Vagina (tissue), 2 donors: ENCODE results near the gene MAN1C1. TPM values are rescaled to one million over a fixed set of nuclear protein-coding genes. Genes with fewer than 3 reads are reported as not detected.

ENCODE experiments used
- DNase-seq, 2 donors: peaks; one replicate each; pipeline ENCODE4 v3.0.0-alpha.2; 2017; ENCODE audit errors: extremely low spot score in 2 of 2
- H3K27ac ChIP-seq: fragments of 200-600 bp; sonication (generic); one replicate; pipeline ENCODE4 v1.5.1; 2019
- H3K27me3 ChIP-seq: fragments of 200-600 bp; sonication (generic); one replicate; pipeline ENCODE4 v1.5.1; 2019
- H3K36me3 ChIP-seq, 2 donors: fragments of 200-600 bp; sonication (generic); one replicate each; pipeline ENCODE4 v1.5.1; 2017 to 2019
- H3K4me1 ChIP-seq: fragments of 200-600 bp; sonication (generic); one replicate; pipeline ENCODE4 v1.5.1; 2019
- H3K4me3 ChIP-seq, 2 donors: fragments of 200-600 bp; sonication (generic); 1 replicate in 1 of 2; 2 replicates in 1 of 2; pipeline ENCODE4 v1.5.1; 2016 to 2019
- H3K9me3 ChIP-seq: fragments of 200-600 bp; sonication (generic); one replicate; pipeline ENCODE4 v1.5.1; 2019
- CTCF ChIP-seq, 3 experiments: fragments of 450-650 bp in 2 of 3; fragments of 200-600 bp in 1 of 3; sonication (generic) in 1 of 3; IDR thresholded peaks; one replicate each; pipeline ENCODE4 v1.5.1; 2017 to 2019; ENCODE audit warnings: antibody characterized with exemption in 3 of 3, mild to moderate bottlenecking in 2 of 3, moderate library complexity in 2 of 3
- POLR2A ChIP-seq, 2 donors: fragments of 450-650 bp; IDR thresholded peaks; one replicate each; pipeline ENCODE4 v1.6.1; 2017; ENCODE audit warnings: antibody characterized with exemption in 2 of 2, mild to moderate bottlenecking in 2 of 2, moderate library complexity in 2 of 2
- POLR2AphosphoS5 ChIP-seq, 2 donors: sonication (generic); formaldehyde crosslinking; IDR thresholded peaks; one replicate each; pipeline ENCODE4 v1.9.0; 2017; ENCODE audit warnings: antibody characterized with exemption in 2 of 2, mild to moderate bottlenecking in 2 of 2, low read depth in 1 of 2; ENCODE audit not compliant: insufficient read depth in 1 of 2
- intact Hi-C: fragments of 100-400 bp; cut with DNase I; formaldehyde crosslinking; loops from one replicate; pipeline ENCODE4 v1.15.1; 2023
- total RNA-seq: library from RNA; depleted of rRNA; stranded (reverse); fragments of >200 nt; gene quantifications from one replicate; pipeline ENCODE4 v1.2.3, GENCODE V29; 2016

The MAN1C1 gene
- total RNA-seq, 1 donor from 2014 or later: 31.4 TPM

- no peaks in the 10 kb centered on the region for H3K9me3 ChIP-seq
- intact Hi-C loops: no loop called here
- TF ChIP-seq CTCF (IDR thresholded peaks at IDR 0.05): no peak
- no peak for TF ChIP-seq POLR2A (IDR thresholded peaks at IDR 0.05)
- TF ChIP-seq POLR2AphosphoS5 (IDR thresholded peaks at IDR 0.05; ENCODE audit: insufficient read depth in 1 of 2, low read depth in 1 of 2): no peak
Observed at GRCh38 chr1:25703671-25704266, 87.2 kb downstream of the MAN1C1 start.

GRCh38 chr1:25704267-25704691, 87.7 kb downstream of the MAN1C1 start:
- Histone ChIP-seq H3K27ac (peak overlapping the region; percentile 29), H3K36me3 (no peaks in the 10 kb centered on the region), H3K9me3 (no peaks in the 10 kb centered on the region), H3K27me3 (no peaks in the 10 kb centered on the region), H3K4me1 (peaks cover 98% of the 10 kb centered on the region), H3K4me3 (no peak overlapping the region)
- TF ChIP-seq POLR2A (IDR thresholded peaks at IDR 0.05): no peak
- no peak for TF ChIP-seq CTCF (IDR thresholded peaks at IDR 0.05)
- no peak for TF ChIP-seq POLR2AphosphoS5 (IDR thresholded peaks at IDR 0.05; ENCODE audit: insufficient read depth in 1 of 2, low read depth in 1 of 2)
- intact Hi-C loops: no loop called here
- DNase-seq: no peak

More at GRCh38 chr1:25703671-25704266, 87.2 kb downstream of the MAN1C1 start:
- Histone ChIP-seq H3K27ac (peak overlapping the region; percentile 29), H3K4me3 (no peak overlapping the region), H3K36me3 (no peaks in the 10 kb centered on the region), H3K4me1 (peaks cover 98% of the 10 kb centered on the region), H3K27me3 (no peaks in the 10 kb centered on the region)
- no peak for DNase-seq

GRCh38 chr1:25705699-25706098, 89.1 kb downstream of the MAN1C1 start:
- peaks cover 97% of the 10 kb centered on the region for H3K4me1 ChIP-seq
- peak overlapping the region; percentile 69 for H3K27ac ChIP-seq
- H3K27me3 ChIP-seq: no peaks in the 10 kb centered on the region
- no peak for DNase-seq
- no peaks in the 10 kb centered on the region for H3K36me3 ChIP-seq
- no peak overlapping the region for H3K4me3 ChIP-seq
- TF ChIP-seq CTCF (IDR thresholded peaks at IDR 0.05) (no peak), POLR2AphosphoS5 (IDR thresholded peaks at IDR 0.05; ENCODE audit: insufficient read depth in 1 of 2, low read depth in 1 of 2) (no peak), POLR2A (IDR thresholded peaks at IDR 0.05) (no peak)
- H3K9me3 ChIP-seq: no peaks in the 10 kb centered on the region
- intact Hi-C loops: no loop called here

- intact Hi-C loops: no loop called here
- Histone ChIP-seq H3K4me1 (peaks cover 96% of the 10 kb centered on the region), H3K27me3 (no peaks in the 10 kb centered on the region), H3K27ac (peak overlapping the region; percentile 69), H3K36me3 (no peaks in the 10 kb centered on the region), H3K9me3 (no peaks in the 10 kb centered on the region), H3K4me3 (no peak overlapping the region)
- DNase-seq: no peak
- TF ChIP-seq POLR2AphosphoS5 (IDR thresholded peaks at IDR 0.05; ENCODE audit: insufficient read depth in 1 of 2, low read depth in 1 of 2) (no peak), CTCF (IDR thresholded peaks at IDR 0.05) (no peak), POLR2A (IDR thresholded peaks at IDR 0.05) (no peak)
Observed at GRCh38 chr1:25706146-25707089, 89.8 kb downstream of the MAN1C1 start.
